Measurements from ENCODE around the gene RAPGEF1. TPM values are rescaled to one million over a fixed set of nuclear protein-coding genes. Genes with fewer than 3 reads are reported as not detected.

RAPGEF1 gene
- total RNA-seq, 3 donors from 2014 or later: 67.1 to 103 (median 84.2) TPM

GRCh38 chr9:131578021-131578420 is 161.9 kb downstream of the RAPGEF1 start:
- intact Hi-C loops (cut with DNase I, micrococcal nuclease): no loop called here

GRCh38 chr9:131577005-131578000 is 162.6 kb downstream of the RAPGEF1 start:
- intact Hi-C loops (cut with DNase I, micrococcal nuclease): no loop called here
- ATAC-seq (no peak), DNase-seq (no peak)
- Histone ChIP-seq H3K4me1 (ENCODE audit: low read depth) (no peaks in the 10 kb centered on the region), H3K9me3 (no peaks in the 10 kb centered on the region), H3K36me3 (ENCODE audit: low read depth) (no peaks in the 10 kb centered on the region), H3K4me3 (no peak overlapping the region)
- TF ChIP-seq CTCF (IDR thresholded peaks at IDR 0.05): no peak

More at GRCh38 chr9:131578021-131578420, 161.9 kb downstream of the RAPGEF1 start:
- TF ChIP-seq CTCF (IDR thresholded peaks at IDR 0.05): no peak
- no peak for DNase-seq
- Histone ChIP-seq H3K4me3 (no peak overlapping the region), H3K9me3 (no peaks in the 10 kb centered on the region), H3K36me3 (ENCODE audit: low read depth) (peaks cover 3% of the 10 kb centered on the region), H3K4me1 (ENCODE audit: low read depth) (no peaks in the 10 kb centered on the region)
- no peak for ATAC-seq

GRCh38 chr9:131575946-131576853 is 163.7 kb downstream of the RAPGEF1 start:
- no peak for ATAC-seq
- DNase-seq: no peak
- no peak overlapping the region for H3K4me3 ChIP-seq
- TF ChIP-seq CTCF (IDR thresholded peaks at IDR 0.05): no peak
- intact Hi-C loops (cut with DNase I, micrococcal nuclease): no loop called here
- no peaks in the 10 kb centered on the region for H3K36me3 ChIP-seq (ENCODE audit: low read depth)
- H3K4me1 ChIP-seq (ENCODE audit: low read depth): no peaks in the 10 kb centered on the region
- no peaks in the 10 kb centered on the region for H3K9me3 ChIP-seq

- DNase-seq (no peak), ATAC-seq (no peak)
- intact Hi-C loops (cut with DNase I, micrococcal nuclease): no loop called here
- Histone ChIP-seq H3K36me3 (ENCODE audit: low read depth) (no peaks in the 10 kb centered on the region), H3K4me1 (ENCODE audit: low read depth) (no peaks in the 10 kb centered on the region), H3K9me3 (no peaks in the 10 kb centered on the region), H3K4me3 (no peak overlapping the region)
- TF ChIP-seq CTCF (IDR thresholded peaks at IDR 0.05): no peak
Observed at GRCh38 chr9:131574730-131575640, 164.9 kb downstream of the RAPGEF1 start.

GRCh38 chr9:131567910-131568309 is 172.0 kb downstream of the RAPGEF1 start:
- TF ChIP-seq CTCF (IDR thresholded peaks at IDR 0.05): no peak
- intact Hi-C loops (cut with DNase I, micrococcal nuclease): no loop called here
- ATAC-seq: no peak

More at GRCh38 chr9:131567910-131568309, 172.0 kb downstream of the RAPGEF1 start:
- no peaks in the 10 kb centered on the region for H3K4me1 ChIP-seq (ENCODE audit: low read depth)
- H3K9me3 ChIP-seq: no peaks in the 10 kb centered on the region
- DNase-seq: no peak
- no peak overlapping the region for H3K4me3 ChIP-seq
- no peaks in the 10 kb centered on the region for H3K36me3 ChIP-seq (ENCODE audit: low read depth)

Measured in mucosa of descending colon (tissue), 3 donors.